22Rv1 (cell line): ENCODE measurements around the gene C18orf54.

Experiments used
- ZFX ChIP-seq: fragments of 450-650 bp; IDR thresholded peaks from 2 replicates; pipeline ENCODE4 v1.6.1; 2017; ENCODE audit warnings: antibody characterized with exemption, borderline replicate concordance
- TF ChIP-seq, protein P1 (sequence below): fragments of 450-650 bp; IDR thresholded peaks from 2 replicates; pipeline ENCODE4 v1.5.1; 2017; ENCODE audit warnings: mild to moderate bottlenecking

DNA sequence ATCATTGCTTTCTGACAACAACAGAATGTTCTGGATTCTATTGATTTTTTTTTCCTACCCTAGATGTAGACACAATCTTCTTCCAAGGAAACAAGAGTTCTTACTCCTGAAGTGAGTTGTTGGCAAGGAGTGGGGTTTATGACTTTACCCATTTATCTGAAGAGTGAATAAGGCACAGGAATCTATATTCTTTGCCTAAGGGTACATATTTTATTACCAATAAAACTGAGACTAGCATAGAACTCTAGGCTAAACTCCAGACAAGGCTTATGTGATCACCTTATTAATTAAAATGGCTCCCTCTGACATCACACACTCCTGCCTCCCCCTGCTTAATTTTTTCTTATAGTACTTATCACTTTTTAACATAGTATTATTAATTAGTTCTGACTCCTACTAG is 47.6 kb downstream of the C18orf54 start:
- TF ChIP-seq, protein P1, sequence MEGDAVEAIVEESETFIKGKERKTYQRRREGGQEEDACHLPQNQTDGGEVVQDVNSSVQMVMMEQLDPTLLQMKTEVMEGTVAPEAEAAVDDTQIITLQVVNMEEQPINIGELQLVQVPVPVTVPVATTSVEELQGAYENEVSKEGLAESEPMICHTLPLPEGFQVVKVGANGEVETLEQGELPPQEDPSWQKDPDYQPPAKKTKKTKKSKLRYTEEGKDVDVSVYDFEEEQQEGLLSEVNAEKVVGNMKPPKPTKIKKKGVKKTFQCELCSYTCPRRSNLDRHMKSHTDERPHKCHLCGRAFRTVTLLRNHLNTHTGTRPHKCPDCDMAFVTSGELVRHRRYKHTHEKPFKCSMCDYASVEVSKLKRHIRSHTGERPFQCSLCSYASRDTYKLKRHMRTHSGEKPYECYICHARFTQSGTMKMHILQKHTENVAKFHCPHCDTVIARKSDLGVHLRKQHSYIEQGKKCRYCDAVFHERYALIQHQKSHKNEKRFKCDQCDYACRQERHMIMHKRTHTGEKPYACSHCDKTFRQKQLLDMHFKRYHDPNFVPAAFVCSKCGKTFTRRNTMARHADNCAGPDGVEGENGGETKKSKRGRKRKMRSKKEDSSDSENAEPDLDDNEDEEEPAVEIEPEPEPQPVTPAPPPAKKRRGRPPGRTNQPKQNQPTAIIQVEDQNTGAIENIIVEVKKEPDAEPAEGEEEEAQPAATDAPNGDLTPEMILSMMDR = no peak
- no peak for TF ChIP-seq ZFX
